Vagina (tissue), 2 donors: ENCODE measurements around the gene GALNT2.

ENCODE experiments used
- POLR2A ChIP-seq, 2 donors: fragments of 450-650 bp; IDR thresholded peaks; one replicate each; pipeline ENCODE4 v1.6.1; 2017; ENCODE audit warnings: antibody characterized with exemption in 2 of 2, mild to moderate bottlenecking in 2 of 2, moderate library complexity in 2 of 2
- POLR2AphosphoS5 ChIP-seq, 2 donors: sonication (generic); formaldehyde crosslinking; IDR thresholded peaks; one replicate each; pipeline ENCODE4 v1.9.0; 2017; ENCODE audit warnings: antibody characterized with exemption in 2 of 2, mild to moderate bottlenecking in 2 of 2, low read depth in 1 of 2; ENCODE audit not compliant: insufficient read depth in 1 of 2
- TF ChIP-seq, protein P1 (sequence below), 3 experiments: fragments of 450-650 bp in 2 of 3; fragments of 200-600 bp in 1 of 3; sonication (generic) in 1 of 3; IDR thresholded peaks; one replicate each; pipeline ENCODE4 v1.5.1; 2017 to 2019; ENCODE audit warnings: antibody characterized with exemption in 3 of 3, mild to moderate bottlenecking in 2 of 3, moderate library complexity in 2 of 3

DNA sequence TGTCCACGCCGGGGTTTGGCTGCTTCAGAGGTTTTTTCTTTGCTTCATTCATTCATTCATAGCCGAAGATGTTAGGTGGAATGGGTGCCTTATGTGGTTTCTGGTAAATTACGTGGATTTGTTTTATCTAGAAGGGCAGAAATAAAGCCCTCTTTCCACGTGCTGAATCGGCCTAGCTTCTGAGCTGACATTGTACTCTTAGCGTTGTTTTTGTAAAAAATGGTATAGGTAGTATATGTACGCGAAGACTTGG, 1.5 kb downstream of the GALNT2 start:
- TF ChIP-seq POLR2A (IDR thresholded peaks at IDR 0.05) (no peak), POLR2AphosphoS5 (IDR thresholded peaks at IDR 0.05; ENCODE audit: insufficient read depth in 1 of 2, low read depth in 1 of 2) (no peak)
- TF ChIP-seq, protein P1, sequence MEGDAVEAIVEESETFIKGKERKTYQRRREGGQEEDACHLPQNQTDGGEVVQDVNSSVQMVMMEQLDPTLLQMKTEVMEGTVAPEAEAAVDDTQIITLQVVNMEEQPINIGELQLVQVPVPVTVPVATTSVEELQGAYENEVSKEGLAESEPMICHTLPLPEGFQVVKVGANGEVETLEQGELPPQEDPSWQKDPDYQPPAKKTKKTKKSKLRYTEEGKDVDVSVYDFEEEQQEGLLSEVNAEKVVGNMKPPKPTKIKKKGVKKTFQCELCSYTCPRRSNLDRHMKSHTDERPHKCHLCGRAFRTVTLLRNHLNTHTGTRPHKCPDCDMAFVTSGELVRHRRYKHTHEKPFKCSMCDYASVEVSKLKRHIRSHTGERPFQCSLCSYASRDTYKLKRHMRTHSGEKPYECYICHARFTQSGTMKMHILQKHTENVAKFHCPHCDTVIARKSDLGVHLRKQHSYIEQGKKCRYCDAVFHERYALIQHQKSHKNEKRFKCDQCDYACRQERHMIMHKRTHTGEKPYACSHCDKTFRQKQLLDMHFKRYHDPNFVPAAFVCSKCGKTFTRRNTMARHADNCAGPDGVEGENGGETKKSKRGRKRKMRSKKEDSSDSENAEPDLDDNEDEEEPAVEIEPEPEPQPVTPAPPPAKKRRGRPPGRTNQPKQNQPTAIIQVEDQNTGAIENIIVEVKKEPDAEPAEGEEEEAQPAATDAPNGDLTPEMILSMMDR (IDR thresholded peaks at IDR 0.05) = no peak
